ENCODE measurements around the gene ACTG2.

- TF ChIP-seq EP300 (IDR thresholded peaks at IDR 0.05) (no peak), CTCF (IDR thresholded peaks at IDR 0.05) (no peak), POLR2A (IDR thresholded peaks at IDR 0.05) (no peak), POLR2AphosphoS5 (IDR thresholded peaks at IDR 0.05) (peak; percentile 75 to 89 (median 88))
Measured at GRCh38 chr2:73916666-73917065, 23.9 kb downstream of the ACTG2 start.
